ENCODE results near the gene RNF180. TPM values are rescaled to one million over a fixed set of nuclear protein-coding genes. Genes with fewer than 3 reads are reported as not detected.

RNF180 gene
- total and polyA plus RNA-seq, 2 of the 8 experiments (the other 6 are each of a cell fraction or from before 2014, with no cell fraction given) = 0.39 to 2.3 TPM

GRCh38 chr5:64285188-64286130, 119.8 kb downstream of the RNF180 start:
- Histone ChIP-seq H3K4ac (replicated peaks; ENCODE audit: insufficient read length, low read depth, low read length) (no peak overlapping the region), H3K56ac (replicated peaks; ENCODE audit: insufficient read length, low read depth, low read length) (no peak overlapping the region), H3K23ac (ENCODE audit: insufficient read length) (no peak overlapping the region), H3K4me3 (ENCODE audit: extremely low read depth in 1 of 4, insufficient read depth in 2 of 4, low read depth in 3 of 4, low read length in 4 of 4) (no peak overlapping the region), H2BK20ac (ENCODE audit: low read length) (no peak overlapping the region), H2BK15ac (ENCODE audit: low read length) (no peak overlapping the region), H2BK12ac (ENCODE audit: low read depth, low read length) (no peak overlapping the region), H3K4me2 (ENCODE audit: insufficient read depth in 1 of 2, low read depth in 2 of 2, low read length in 2 of 2) (no peak overlapping the region), H3K27ac (ENCODE audit: low read depth, low read length) (no peak overlapping the region), H3K79me2 (ENCODE audit: control insufficient read depth in 1 of 2, insufficient read depth in 2 of 2, low read length in 2 of 2) (no peaks in the 10 kb centered on the region), H2BK120ac (replicated peaks; ENCODE audit: low read depth, low read length) (no peak overlapping the region), H3K18ac (ENCODE audit: extremely low read depth, low read length) (no peak overlapping the region), H4K5ac (ENCODE audit: insufficient read length, low read depth, low read length) (no peak overlapping the region), H2AK5ac (ENCODE audit: low read depth, low read length) (no peak overlapping the region), H3K9me3 (ENCODE audit: insufficient read depth in 2 of 2, low read depth in 1 of 2, low read length in 1 of 2) (no peaks in the 10 kb centered on the region), H4K91ac (replicated peaks; ENCODE audit: insufficient read length, low read length) (no peak overlapping the region), H2BK5ac (ENCODE audit: low read depth, low read length) (no peak overlapping the region), H3K4me1 (replicated peaks in 1 of 4; ENCODE audit: control insufficient read depth in 3 of 4, insufficient read depth in 4 of 4, low read length in 3 of 4) (no peaks in the 10 kb centered on the region), H3K14ac (ENCODE audit: insufficient read length) (no peak overlapping the region), H3K27me3 (replicated peaks in 1 of 4; ENCODE audit: control insufficient read depth in 3 of 4, extremely low read depth in 1 of 4, insufficient read depth in 3 of 4, low read length in 3 of 4) (no peaks in the 10 kb centered on the region), H2AFZ (ENCODE audit: low read length) (no peak overlapping the region), H3K23me2 (ENCODE audit: low read depth, low read length) (no peaks in the 10 kb centered on the region), H3K79me1 (ENCODE audit: low read depth, low read length) (no peaks in the 10 kb centered on the region), H3K9ac (replicated peaks in 1 of 4; ENCODE audit: extremely low read depth in 1 of 4, low read depth in 3 of 4, low read length in 3 of 4) (no peak overlapping the region), H4K20me1 (replicated peaks in 1 of 2; ENCODE audit: control insufficient read depth in 1 of 2, insufficient read depth in 2 of 2, low read length in 2 of 2) (no peaks in the 10 kb centered on the region), H3K36me3 (ENCODE audit: control insufficient read depth in 2 of 4, insufficient read depth in 4 of 4, low read length in 3 of 4) (no peaks in the 10 kb centered on the region), H4K8ac (ENCODE audit: extremely low read depth, insufficient read depth, low read length) (peak overlapping the region; percentile 51)
- POLR2A ChIA-PET (ENCODE audit: partially characterized antibody) = no interaction called here
- FAIRE-seq = no peak
- no peak for DNase-seq (ENCODE audit: low read depth in 1 of 2, low spot score in 2 of 2)
- WGBS, 2 experiments (ENCODE audit: extremely low coverage in 1 of 2, insufficient coverage in 1 of 2, insufficient read length in 1 of 2, insufficient replicate concordance in 2 of 2, low coverage in 1 of 2, low lambda C conversion rate in 2 of 2, missing lambda C conversion rate in 1 of 2) = 87% methylated on average over 8 of the region's 8 CpGs; no CpG with 5 or more reads in 1 of the 2 experiments
- CTCF ChIA-PET (ENCODE audit: partially characterized antibody) = interaction anchor here (1.4 kb wide), 1 partner anchor 9 kb away, joined by 4 read pairs; no protein-coding TSS in a partner anchor
- TF ChIP-seq KDM4A (IDR thresholded peaks at IDR 0.05; ENCODE audit: low read depth, low read length, severe bottlenecking) (no peak), POLR2A (IDR thresholded peaks at IDR 0.05; ENCODE audit: control extremely low read depth in 1 of 2, low read depth in 2 of 2, low read length in 2 of 2) (no peak), NRF1 (IDR thresholded peaks at IDR 0.05; ENCODE audit: low read depth, low read length) (no peak), RFX5 (IDR thresholded peaks at IDR 0.05; ENCODE audit: borderline replicate concordance, low read depth, low read length) (no peak), CTBP2 (IDR thresholded peaks at IDR 0.05; ENCODE audit: borderline replicate concordance, insufficient read depth, insufficient read length, low read length) (no peak), RNF2 (IDR thresholded peaks at IDR 0.05; ENCODE audit: borderline replicate concordance, low read depth, low read length, missing control alignments, poor library complexity, severe bottlenecking) (no peak), PHF8 (conservative IDR thresholded peaks at IDR 0.05; ENCODE audit: low read depth, low read length) (no peak), EP300 (IDR thresholded peaks at IDR 0.05; ENCODE audit: borderline replicate concordance in 1 of 2, low read depth in 2 of 2, low read length in 2 of 2) (no peak), SAP30 (IDR thresholded peaks at IDR 0.05; ENCODE audit: insufficient read depth, insufficient replicate concordance, low read length) (no peak)
- TF ChIP-seq, protein P1, sequence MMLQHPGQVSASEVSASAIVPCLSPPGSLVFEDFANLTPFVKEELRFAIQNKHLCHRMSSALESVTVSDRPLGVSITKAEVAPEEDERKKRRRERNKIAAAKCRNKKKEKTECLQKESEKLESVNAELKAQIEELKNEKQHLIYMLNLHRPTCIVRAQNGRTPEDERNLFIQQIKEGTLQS (IDR thresholded peaks at IDR 0.05; ENCODE audit: insufficient read depth, low read depth, low read length) = no peak
